Measurements from ENCODE around the gene DENND6A.

DENND6A gene

GRCh38 chr3:57670543-57670942 is 22.3 kb downstream of the DENND6A start:
- Histone ChIP-seq H3K36me3 (ENCODE audit: control insufficient read depth in 2 of 2, insufficient read depth in 2 of 2, low read length in 2 of 2) (no peaks in the 10 kb centered on the region), H3K9ac (ENCODE audit: low read length in 2 of 2) (no peak overlapping the region)

GRCh38 chr3:57661404-57661803 is 31.5 kb downstream of the DENND6A start:
- no peaks in the 10 kb centered on the region for H3K9me3 ChIP-seq (ENCODE audit: control insufficient read depth in 2 of 2, low read length in 2 of 2)
- H3K27ac ChIP-seq (ENCODE audit: low read length): no peak overlapping the region
- H3K4me3 ChIP-seq (ENCODE audit: low read length in 2 of 2): no peak overlapping the region
- H3K4me1 ChIP-seq (ENCODE audit: control insufficient read depth, insufficient read depth, low read length): no peaks in the 10 kb centered on the region
- H3K36me3 ChIP-seq (ENCODE audit: control insufficient read depth in 2 of 2, insufficient read depth in 2 of 2, low read length in 2 of 2): peaks cover 8 to 25% of the 10 kb centered on the region in 2 donors
- no peak overlapping the region for H3K9ac ChIP-seq (ENCODE audit: low read length in 2 of 2)
- H3K27me3 ChIP-seq (ENCODE audit: control insufficient read depth in 1 of 2, insufficient read depth in 2 of 2, low read length in 2 of 2): no peaks in the 10 kb centered on the region

More at GRCh38 chr3:57670543-57670942, 22.3 kb downstream of the DENND6A start:
- no peaks in the 10 kb centered on the region for H3K9me3 ChIP-seq (ENCODE audit: control insufficient read depth in 2 of 2, low read length in 2 of 2)
- no peak overlapping the region for H3K27ac ChIP-seq (ENCODE audit: low read length)
- no peaks in the 10 kb centered on the region for H3K4me1 ChIP-seq (ENCODE audit: control insufficient read depth, insufficient read depth, low read length)
- H3K27me3 ChIP-seq (ENCODE audit: control insufficient read depth in 1 of 2, insufficient read depth in 2 of 2, low read length in 2 of 2): no peaks in the 10 kb centered on the region
- H3K4me3 ChIP-seq (ENCODE audit: low read length in 2 of 2): no peak overlapping the region

DNA sequence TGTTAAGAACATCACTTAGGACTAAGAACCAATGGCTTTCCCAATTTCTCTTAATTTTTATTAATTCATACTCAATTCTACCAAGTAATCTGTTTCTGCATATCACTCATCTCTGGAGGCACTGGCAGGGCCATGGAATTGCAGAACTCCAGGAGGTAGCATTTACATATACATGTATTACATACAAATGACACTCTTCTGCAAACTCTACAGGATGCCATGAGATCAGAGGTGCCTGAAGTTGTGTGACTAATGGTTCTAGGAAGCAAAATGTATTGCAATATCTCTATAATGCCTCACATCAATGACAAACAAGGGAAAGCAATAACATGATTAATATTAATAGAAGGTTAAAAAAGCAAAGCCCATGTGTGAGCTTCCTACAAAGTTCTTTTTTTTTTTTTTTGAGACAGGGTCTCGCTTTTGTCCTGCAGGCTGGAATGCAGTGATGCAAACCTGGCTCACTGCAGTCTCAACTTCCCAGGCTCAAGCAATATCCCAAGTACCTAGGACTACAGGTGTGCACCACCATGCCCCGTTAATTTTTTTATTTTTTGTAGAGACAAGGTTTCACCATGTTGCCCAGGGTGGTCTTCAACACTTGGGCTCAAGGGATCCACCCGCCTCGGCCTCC is 33.0 kb downstream of the DENND6A start:
- no peaks in the 10 kb centered on the region for H3K9me3 ChIP-seq (ENCODE audit: control insufficient read depth in 2 of 2, low read length in 2 of 2)
- H3K36me3 ChIP-seq (ENCODE audit: control insufficient read depth in 2 of 2, insufficient read depth in 2 of 2, low read length in 2 of 2): peaks cover 8 to 22% of the 10 kb centered on the region in 2 donors
- no peak overlapping the region for H3K9ac ChIP-seq (ENCODE audit: low read length in 2 of 2)
- no peaks in the 10 kb centered on the region for H3K4me1 ChIP-seq (ENCODE audit: control insufficient read depth, insufficient read depth, low read length)
- H3K27ac ChIP-seq (ENCODE audit: low read length): no peak overlapping the region
- H3K27me3 ChIP-seq (ENCODE audit: control insufficient read depth in 1 of 2, insufficient read depth in 2 of 2, low read length in 2 of 2): no peaks in the 10 kb centered on the region
- no peak overlapping the region for H3K4me3 ChIP-seq (ENCODE audit: low read length in 2 of 2)

- H3K36me3 ChIP-seq (ENCODE audit: control insufficient read depth in 2 of 2, insufficient read depth in 2 of 2, low read length in 2 of 2): peaks cover 13 to 24% of the 10 kb centered on the region in 2 donors
- no peaks in the 10 kb centered on the region for H3K9me3 ChIP-seq (ENCODE audit: control insufficient read depth in 2 of 2, low read length in 2 of 2)
- no peak overlapping the region for H3K27ac ChIP-seq (ENCODE audit: low read length)
Observed at GRCh38 chr3:57659004-57659673, 33.7 kb downstream of the DENND6A start.

DNA sequence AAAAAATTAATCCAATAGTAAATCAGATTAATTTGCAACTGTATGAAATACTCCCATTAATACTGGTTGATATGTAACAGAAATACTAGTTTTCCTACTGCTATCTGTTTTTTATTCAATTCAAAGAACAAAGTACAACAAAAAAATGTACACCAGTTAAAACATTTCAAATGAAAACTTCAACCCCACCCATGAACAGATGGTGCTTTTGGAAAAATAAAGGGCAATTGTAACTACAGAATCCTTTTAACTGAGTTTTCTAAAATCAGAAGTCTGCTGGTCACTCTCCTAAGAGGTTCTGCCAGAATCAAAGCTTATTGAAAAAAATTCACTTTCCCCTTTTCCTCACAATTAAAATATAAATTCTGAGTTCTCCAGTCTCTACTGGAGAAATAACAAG is 34.3 kb downstream of the DENND6A start:
- Histone ChIP-seq H3K4me1 (ENCODE audit: control insufficient read depth, insufficient read depth, low read length) (no peaks in the 10 kb centered on the region), H3K36me3 (ENCODE audit: control insufficient read depth in 2 of 2, insufficient read depth in 2 of 2, low read length in 2 of 2) (peaks cover 13 to 22% of the 10 kb centered on the region in 2 donors), H3K4me3 (ENCODE audit: low read length in 2 of 2) (no peak overlapping the region), H3K27ac (ENCODE audit: low read length) (no peak overlapping the region), H3K27me3 (ENCODE audit: control insufficient read depth in 1 of 2, insufficient read depth in 2 of 2, low read length in 2 of 2) (no peaks in the 10 kb centered on the region), H3K9me3 (ENCODE audit: control insufficient read depth in 2 of 2, low read length in 2 of 2) (no peaks in the 10 kb centered on the region), H3K9ac (ENCODE audit: low read length in 2 of 2) (no peak overlapping the region)

More at GRCh38 chr3:57659004-57659673, 33.7 kb downstream of the DENND6A start:
- Histone ChIP-seq H3K4me1 (ENCODE audit: control insufficient read depth, insufficient read depth, low read length) (no peaks in the 10 kb centered on the region), H3K4me3 (ENCODE audit: low read length in 2 of 2) (no peak overlapping the region), H3K27me3 (ENCODE audit: control insufficient read depth in 1 of 2, insufficient read depth in 2 of 2, low read length in 2 of 2) (no peaks in the 10 kb centered on the region), H3K9ac (ENCODE audit: low read length in 2 of 2) (no peak overlapping the region)

DNA sequence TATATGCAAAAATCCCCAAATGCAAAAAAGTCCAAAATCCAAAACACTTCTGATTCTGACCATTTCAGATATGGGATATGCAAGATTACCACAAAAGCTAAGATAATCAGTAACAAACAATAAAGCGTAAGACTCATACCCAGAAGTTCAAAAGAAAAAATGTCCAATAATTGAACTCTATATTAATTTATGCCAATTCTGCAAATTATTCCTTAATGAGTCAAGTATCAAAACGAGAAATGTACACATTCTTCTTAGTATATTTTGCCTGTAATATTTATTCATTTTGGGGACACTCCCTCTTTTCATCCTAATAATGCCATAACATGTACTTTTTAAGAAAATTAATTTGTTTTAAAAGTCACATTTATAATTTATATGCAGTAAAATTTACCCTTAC is 37.1 kb downstream of the DENND6A start:
- H3K36me3 ChIP-seq (ENCODE audit: control insufficient read depth in 2 of 2, insufficient read depth in 2 of 2, low read length in 2 of 2): peaks cover 17 to 22% of the 10 kb centered on the region in 2 donors
- no peak overlapping the region for H3K27ac ChIP-seq (ENCODE audit: low read length)
- no peaks in the 10 kb centered on the region for H3K9me3 ChIP-seq (ENCODE audit: control insufficient read depth in 2 of 2, low read length in 2 of 2)
- H3K4me1 ChIP-seq (ENCODE audit: control insufficient read depth, insufficient read depth, low read length): no peaks in the 10 kb centered on the region
- H3K4me3 ChIP-seq (ENCODE audit: low read length in 2 of 2): no peak overlapping the region
- no peaks in the 10 kb centered on the region for H3K27me3 ChIP-seq (ENCODE audit: control insufficient read depth in 1 of 2, insufficient read depth in 2 of 2, low read length in 2 of 2)
- no peak overlapping the region for H3K9ac ChIP-seq (ENCODE audit: low read length in 2 of 2)

DNA sequence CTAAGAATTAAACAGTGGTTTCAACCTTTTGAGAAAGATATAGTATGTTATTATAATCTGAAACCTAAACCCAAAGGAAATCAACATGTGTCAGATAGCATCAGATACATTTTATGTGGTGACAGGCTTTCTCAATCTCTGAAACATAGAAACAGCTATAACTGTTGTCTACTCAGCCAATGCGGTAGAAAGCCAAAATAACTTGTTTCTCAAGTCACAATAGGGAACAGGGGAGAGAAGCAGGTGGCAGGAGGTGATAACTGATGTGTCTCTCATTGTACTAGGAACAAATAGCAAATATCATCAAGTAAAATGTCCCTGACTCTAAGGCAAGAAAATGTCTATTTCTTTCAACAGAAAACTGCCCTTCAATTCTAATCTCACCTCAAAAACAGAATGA is 38.6 kb downstream of the DENND6A start:
- H3K36me3 ChIP-seq (ENCODE audit: control insufficient read depth in 2 of 2, insufficient read depth in 2 of 2, low read length in 2 of 2): peaks cover 12 to 17% of the 10 kb centered on the region in 2 donors
- no peaks in the 10 kb centered on the region for H3K4me1 ChIP-seq (ENCODE audit: control insufficient read depth, insufficient read depth, low read length)
- no peak overlapping the region for H3K4me3 ChIP-seq (ENCODE audit: low read length in 2 of 2)
- H3K27me3 ChIP-seq (ENCODE audit: control insufficient read depth in 1 of 2, insufficient read depth in 2 of 2, low read length in 2 of 2): no peaks in the 10 kb centered on the region
- H3K9me3 ChIP-seq (ENCODE audit: control insufficient read depth in 2 of 2, low read length in 2 of 2): no peaks in the 10 kb centered on the region
- H3K27ac ChIP-seq (ENCODE audit: low read length): no peak overlapping the region
- no peak overlapping the region for H3K9ac ChIP-seq (ENCODE audit: low read length in 2 of 2)

- no peak overlapping the region for H3K9ac ChIP-seq (ENCODE audit: low read length in 2 of 2)
- no peaks in the 10 kb centered on the region for H3K9me3 ChIP-seq (ENCODE audit: control insufficient read depth in 2 of 2, low read length in 2 of 2)
- H3K4me1 ChIP-seq (ENCODE audit: control insufficient read depth, insufficient read depth, low read length): peaks cover 3% of the 10 kb centered on the region
- no peak overlapping the region for H3K4me3 ChIP-seq (ENCODE audit: low read length in 2 of 2)
- peaks cover 11 to 16% of the 10 kb centered on the region in 2 donors for H3K36me3 ChIP-seq (ENCODE audit: control insufficient read depth in 2 of 2, insufficient read depth in 2 of 2, low read length in 2 of 2)
- no peak overlapping the region for H3K27ac ChIP-seq (ENCODE audit: low read length)
- no peaks in the 10 kb centered on the region for H3K27me3 ChIP-seq (ENCODE audit: control insufficient read depth in 1 of 2, insufficient read depth in 2 of 2, low read length in 2 of 2)
Observed at GRCh38 chr3:57652203-57652602, 40.7 kb downstream of the DENND6A start.

GRCh38 chr3:57647292-57647940 is 45.5 kb downstream of the DENND6A start:
- H3K4me1 ChIP-seq (ENCODE audit: control insufficient read depth, insufficient read depth, low read length): peaks cover 4% of the 10 kb centered on the region
- H3K9ac ChIP-seq (ENCODE audit: low read length in 2 of 2): no peak overlapping the region

GRCh38 chr3:57646723-57647122 is 46.2 kb downstream of the DENND6A start:
- no peak overlapping the region for H3K9ac ChIP-seq (ENCODE audit: low read length in 2 of 2)
- H3K4me3 ChIP-seq (ENCODE audit: low read length in 2 of 2): no peak overlapping the region
- peaks cover 4% of the 10 kb centered on the region for H3K4me1 ChIP-seq (ENCODE audit: control insufficient read depth, insufficient read depth, low read length)
- no peaks in the 10 kb centered on the region for H3K9me3 ChIP-seq (ENCODE audit: control insufficient read depth in 2 of 2, low read length in 2 of 2)
- peaks cover 25% of the 10 kb centered on the region in 2 donors for H3K36me3 ChIP-seq (ENCODE audit: control insufficient read depth in 2 of 2, insufficient read depth in 2 of 2, low read length in 2 of 2)
- H3K27me3 ChIP-seq (ENCODE audit: control insufficient read depth in 1 of 2, insufficient read depth in 2 of 2, low read length in 2 of 2): no peaks in the 10 kb centered on the region
- no peak overlapping the region for H3K27ac ChIP-seq (ENCODE audit: low read length)

More at GRCh38 chr3:57647292-57647940, 45.5 kb downstream of the DENND6A start:
- H3K4me3 ChIP-seq (ENCODE audit: low read length in 2 of 2): no peak overlapping the region
- H3K36me3 ChIP-seq (ENCODE audit: control insufficient read depth in 2 of 2, insufficient read depth in 2 of 2, low read length in 2 of 2): peaks cover 18 to 24% of the 10 kb centered on the region in 2 donors
- no peaks in the 10 kb centered on the region for H3K9me3 ChIP-seq (ENCODE audit: control insufficient read depth in 2 of 2, low read length in 2 of 2)
- H3K27me3 ChIP-seq (ENCODE audit: control insufficient read depth in 1 of 2, insufficient read depth in 2 of 2, low read length in 2 of 2): no peaks in the 10 kb centered on the region
- H3K27ac ChIP-seq (ENCODE audit: low read length): no peak overlapping the region

Measured in stomach smooth muscle (tissue), 2 donors.